Esophagus (tissue), 2 donors: Measurements from ENCODE around the gene ABR. TPM values are rescaled to one million over a fixed set of nuclear protein-coding genes. Genes with fewer than 3 reads are reported as not detected.
"Not testable (repeated sequence)": the region's sequence is repeated elsewhere in the genome, so short reads cannot be mapped to it uniquely, and the experiment has no call there.

ENCODE experiments used
- H3K27ac ChIP-seq, 2 donors: one replicate each; pipeline ENCODE4 v1.5.1; 2013; ENCODE audit warnings: low read depth in 2 of 2, mild to moderate bottlenecking in 2 of 2, inconsistent platforms in 1 of 2, low read length in 1 of 2, moderate library complexity in 1 of 2
- H3K27me3 ChIP-seq, 2 donors: one replicate each; pipeline ENCODE4 v1.6.1; 2013; ENCODE audit warnings: low read length in 2 of 2, control low read depth in 1 of 2, mild to moderate bottlenecking in 1 of 2; ENCODE audit not compliant: insufficient read depth in 2 of 2, control insufficient read depth in 1 of 2
- H3K36me3 ChIP-seq, 2 donors: one replicate each; pipeline ENCODE4 v1.6.1; 2013; ENCODE audit warnings: low read length in 1 of 2; ENCODE audit not compliant: control insufficient read depth in 2 of 2, insufficient read depth in 2 of 2
- H3K4me1 ChIP-seq, 2 donors: one replicate each; pipeline ENCODE4 v1.6.1; 2013; ENCODE audit warnings: low read length in 1 of 2; ENCODE audit not compliant: control insufficient read depth in 2 of 2, insufficient read depth in 2 of 2
- H3K4me3 ChIP-seq, 2 donors: one replicate each; pipeline ENCODE4 v1.5.1; 2013; ENCODE audit warnings: low read length in 2 of 2, mild to moderate bottlenecking in 2 of 2, low read depth in 1 of 2, moderate library complexity in 1 of 2
- H3K9me3 ChIP-seq, 2 donors: one replicate each; pipeline ENCODE4 v1.6.1; 2013; ENCODE audit warnings: mild to moderate bottlenecking in 2 of 2, low read depth in 1 of 2, low read length in 1 of 2, moderate library complexity in 1 of 2; ENCODE audit not compliant: control insufficient read depth in 2 of 2, insufficient read depth in 1 of 2
- WGBS, 2 donors: extraction: QIAGEN DNeasy Blood & Tissue Kit; methylation state at CpG; one replicate each; pipeline ENCODE4 v1.1.7; 2013; 5-methylcytosine and 5-hydroxymethylcytosine counted together
- polyA plus RNA-seq, 2 donors: library from polyadenylated mRNA; stranded (reverse); fragments of 200-250 nt; gene quantifications; one replicate each; pipeline ENCODE4 v1.2.3, GENCODE V29; 2013
- donor health status: healthy with polysubstance abuse.
- donor health status: Bipolar disorder and iron deficiency.

ABR gene
- polyA plus RNA-seq, 2 donors: 48.6 to 57.7 TPM

GRCh38 chr17:1124896-1125787, 54.6 kb downstream of the ABR start:
- Histone ChIP-seq H3K4me3 (no peak overlapping the region), H3K27me3 (no peaks in the 10 kb centered on the region), H3K27ac (no peak overlapping the region), H3K36me3 (no peaks in the 10 kb centered on the region), H3K9me3 (peaks cover 0 to 3% of the 10 kb centered on the region in 2 donors), H3K4me1 (peaks cover 2 to 5% of the 10 kb centered on the region in 2 donors)
- 92 to 93% methylated on average over 42 to 53 of the region's 53 CpGs for whole genome bisulfite sequencing, 2 donors

DNA sequence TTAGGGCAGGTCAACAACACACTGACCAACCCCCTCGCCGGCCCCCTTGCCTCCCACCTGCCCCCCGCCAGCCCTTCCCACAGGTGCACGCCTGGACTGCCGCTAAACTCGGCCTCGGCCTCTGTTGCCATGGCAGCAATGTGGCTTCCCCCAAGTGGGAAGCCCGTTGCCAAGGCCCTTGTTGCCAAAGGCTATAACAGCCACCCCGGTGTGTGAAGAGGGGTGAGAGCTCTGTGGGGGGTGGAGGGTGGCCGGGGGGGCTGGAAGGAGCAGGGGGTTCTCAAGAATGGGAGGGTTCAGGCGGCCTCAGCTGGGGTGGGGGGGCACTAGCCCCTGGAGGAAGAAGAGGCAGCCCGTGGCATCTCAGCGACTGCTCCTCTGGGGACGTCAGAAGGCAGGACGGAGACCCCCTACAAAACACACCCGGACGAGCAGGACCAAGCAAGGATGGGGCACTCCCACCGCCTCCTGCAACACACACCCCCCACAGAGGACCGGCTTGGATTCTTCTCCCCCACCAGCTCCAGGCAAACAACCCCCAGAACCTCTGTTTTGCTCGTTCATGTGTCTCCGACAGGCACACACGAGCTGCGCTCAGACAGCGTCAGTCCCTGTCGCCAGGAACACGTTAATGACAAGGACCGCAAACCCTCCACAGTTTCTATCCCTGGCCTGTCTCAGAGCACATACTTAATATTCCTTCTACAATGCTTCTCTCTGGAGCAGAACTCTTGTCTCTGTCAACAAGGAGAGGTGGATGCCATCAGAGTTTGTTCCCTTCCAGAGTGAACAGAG, 55.7 kb downstream of the ABR start:
- Histone ChIP-seq H3K4me1 (peaks cover 2 to 5% of the 10 kb centered on the region in 2 donors), H3K27ac (no peak overlapping the region), H3K9me3 (peaks cover 0 to 3% of the 10 kb centered on the region in 2 donors), H3K27me3 (no peaks in the 10 kb centered on the region), H3K36me3 (no peaks in the 10 kb centered on the region), H3K4me3 (no peak overlapping the region)
- 67 to 78% methylated on average over 23 to 27 of the region's 27 CpGs for WGBS, 2 donors

DNA sequence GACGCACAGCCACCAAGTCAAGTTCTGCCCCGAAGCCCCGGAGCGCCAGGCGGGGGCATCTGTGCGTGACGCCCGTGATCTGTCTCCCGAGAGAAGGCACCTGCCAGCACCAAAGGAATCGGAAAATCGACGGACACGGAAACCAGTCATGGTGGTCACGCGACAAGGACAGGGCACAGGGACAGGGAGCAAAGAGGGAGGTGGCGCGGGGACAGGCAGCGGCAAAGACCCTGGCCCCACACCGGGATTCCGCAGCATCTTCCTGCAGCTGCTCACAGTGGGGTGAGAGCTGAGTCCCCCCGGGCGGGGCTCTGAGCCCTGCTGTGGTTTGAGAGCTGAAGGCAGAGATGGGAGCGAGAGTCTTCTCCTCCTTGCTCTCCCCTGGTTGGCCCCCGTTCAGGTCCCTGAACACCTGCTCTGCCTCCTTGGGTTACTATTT, 56.4 kb downstream of the ABR start:
- Histone ChIP-seq H3K27ac (peak overlapping the region in 1 of 2 donors; percentile 3), H3K27me3 (no peaks in the 10 kb centered on the region), H3K4me3 (no peak overlapping the region), H3K9me3 (peaks cover 0 to 1% of the 10 kb centered on the region in 2 donors), H3K4me1 (peaks cover 2 to 5% of the 10 kb centered on the region in 2 donors), H3K36me3 (no peaks in the 10 kb centered on the region)
- WGBS, 2 donors: 51 to 57% methylated on average over 23 to 24 of the region's 24 CpGs

DNA sequence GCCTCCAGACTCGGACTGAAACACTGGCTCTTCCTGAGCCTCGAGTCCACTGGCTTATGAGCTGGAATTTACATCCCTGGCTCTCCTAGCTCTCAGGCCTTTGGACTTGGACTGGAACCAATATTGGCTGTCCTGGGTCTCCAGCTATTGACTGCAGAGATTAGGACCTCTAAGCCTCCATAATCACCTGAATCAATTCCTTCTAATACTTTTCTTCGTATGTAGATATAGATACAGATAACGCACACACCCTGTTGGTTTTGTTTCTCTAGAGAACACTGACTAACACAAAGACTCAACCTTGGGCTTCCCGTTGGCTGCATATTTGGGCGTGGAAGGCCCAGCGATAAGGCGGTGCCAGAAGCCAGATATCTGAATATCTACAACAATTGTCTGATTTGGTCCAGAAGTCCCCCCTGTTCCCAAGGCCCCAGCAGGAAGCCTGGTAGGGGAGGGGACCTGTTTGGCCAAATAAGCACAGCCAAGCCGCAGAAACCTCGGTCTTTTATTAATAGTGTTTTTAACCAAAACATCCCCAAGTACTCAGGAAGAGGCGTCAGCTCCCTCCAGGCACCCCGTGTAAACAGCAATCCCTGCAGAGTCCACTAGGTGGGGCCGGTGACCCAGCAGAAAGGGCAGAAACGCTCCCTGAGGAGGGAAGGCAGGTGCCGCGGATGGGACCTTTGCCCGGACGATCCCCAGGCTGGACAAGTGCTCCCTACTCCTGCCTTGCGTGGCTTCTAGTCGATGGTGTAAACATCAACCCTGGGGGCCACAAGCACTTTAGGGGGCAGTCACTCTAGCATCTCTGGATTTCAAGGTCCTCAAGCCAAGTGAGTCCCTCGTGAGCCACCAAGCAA, 57.0 kb downstream of the ABR start:
- no peaks in the 10 kb centered on the region for H3K36me3 ChIP-seq
- 18 to 19% methylated on average over 20 to 21 of the region's 21 CpGs for WGBS, 2 donors
- no peaks in the 10 kb centered on the region for H3K27me3 ChIP-seq
- no peaks in the 10 kb centered on the region for H3K9me3 ChIP-seq
- H3K4me3 ChIP-seq: no peak overlapping the region
- peaks cover 2 to 5% of the 10 kb centered on the region in 2 donors for H3K4me1 ChIP-seq
- H3K27ac ChIP-seq: peak overlapping the region in 1 of 2 donors; percentile 27

- H3K4me1 ChIP-seq, H3K4me3 ChIP-seq, H3K27me3 ChIP-seq, H3K36me3 ChIP-seq, H3K9me3 ChIP-seq, H3K27ac ChIP-seq: not testable (repeated sequence)
- 97 to 100% methylated on average over 1 of the region's 1 CpG for WGBS, 2 donors
Observed at GRCh38 chr17:1121442-1121817, 58.4 kb downstream of the ABR start.

DNA sequence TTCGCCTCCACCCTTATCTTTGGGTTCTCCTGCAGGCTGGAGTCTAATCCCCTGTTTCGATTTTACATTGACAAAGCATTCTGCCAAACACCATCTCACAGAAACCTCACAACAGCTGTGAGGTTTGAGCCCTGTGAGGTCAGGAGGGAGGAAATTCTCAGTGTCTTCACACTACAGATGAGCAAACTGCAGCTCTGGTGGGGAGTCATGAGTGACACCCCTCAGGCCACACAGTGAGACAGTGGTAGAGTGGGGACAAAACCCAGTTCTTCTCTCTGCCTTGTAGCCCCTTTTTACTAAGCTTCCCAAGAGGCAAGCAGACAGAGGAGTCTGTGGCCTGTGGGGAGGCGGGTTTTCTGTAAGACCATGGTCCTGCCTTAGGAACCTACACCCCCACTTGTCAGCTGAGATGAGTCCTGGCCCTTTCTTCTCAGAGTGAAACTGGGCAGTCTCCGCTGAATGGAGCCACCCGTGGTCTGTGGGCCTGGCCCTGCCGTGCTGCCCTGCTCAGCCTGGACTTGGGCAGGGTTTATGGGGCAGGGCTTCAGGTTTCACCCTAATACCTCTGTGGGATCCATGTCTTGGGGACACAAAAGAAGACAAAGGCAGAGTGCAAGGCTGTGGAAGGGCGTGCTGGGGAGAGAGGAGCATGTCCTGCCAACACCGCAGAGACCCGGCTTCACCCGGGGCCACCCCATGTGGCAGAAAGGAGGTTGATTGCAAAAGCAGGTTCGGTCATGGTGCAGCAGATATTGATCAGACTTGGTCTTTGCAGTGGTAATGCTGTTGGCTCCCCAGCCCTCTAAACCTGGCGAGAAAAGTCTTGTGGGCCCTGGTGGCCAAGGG, 59.0 kb downstream of the ABR start:
- Histone ChIP-seq H3K4me3 (no peak overlapping the region), H3K27me3 (no peaks in the 10 kb centered on the region), H3K9me3 (no peaks in the 10 kb centered on the region), H3K4me1 (peaks cover 2 to 5% of the 10 kb centered on the region in 2 donors), H3K36me3 (no peaks in the 10 kb centered on the region), H3K27ac (no peak overlapping the region)
- WGBS, 2 donors: 87 to 90% methylated on average over 12 of the region's 12 CpGs

- Histone ChIP-seq H3K9me3 (no peaks in the 10 kb centered on the region), H3K4me3 (no peak overlapping the region)
Observed at GRCh38 chr17:1119924-1120323, 59.9 kb downstream of the ABR start.

GRCh38 chr17:1116602-1117001, 63.2 kb downstream of the ABR start:
- H3K4me3 ChIP-seq: no peak overlapping the region
- WGBS, 2 donors: 72 to 75% methylated on average over 12 of the region's 12 CpGs
- H3K36me3 ChIP-seq: no peaks in the 10 kb centered on the region
- no peaks in the 10 kb centered on the region for H3K9me3 ChIP-seq
- H3K27ac ChIP-seq: peak overlapping the region in 1 of 2 donors; percentile 2
- H3K27me3 ChIP-seq: no peaks in the 10 kb centered on the region
- H3K4me1 ChIP-seq: peaks cover 2% of the 10 kb centered on the region in 2 donors

More at GRCh38 chr17:1119924-1120323, 59.9 kb downstream of the ABR start:
- H3K36me3 ChIP-seq: no peaks in the 10 kb centered on the region
- peaks cover 2 to 5% of the 10 kb centered on the region in 2 donors for H3K4me1 ChIP-seq
- no peak overlapping the region for H3K27ac ChIP-seq
- H3K27me3 ChIP-seq: no peaks in the 10 kb centered on the region
- whole genome bisulfite sequencing, 2 donors: 63 to 69% methylated on average over 8 of the region's 8 CpGs
